ENCODE data around the gene ADPRS.

DNA sequence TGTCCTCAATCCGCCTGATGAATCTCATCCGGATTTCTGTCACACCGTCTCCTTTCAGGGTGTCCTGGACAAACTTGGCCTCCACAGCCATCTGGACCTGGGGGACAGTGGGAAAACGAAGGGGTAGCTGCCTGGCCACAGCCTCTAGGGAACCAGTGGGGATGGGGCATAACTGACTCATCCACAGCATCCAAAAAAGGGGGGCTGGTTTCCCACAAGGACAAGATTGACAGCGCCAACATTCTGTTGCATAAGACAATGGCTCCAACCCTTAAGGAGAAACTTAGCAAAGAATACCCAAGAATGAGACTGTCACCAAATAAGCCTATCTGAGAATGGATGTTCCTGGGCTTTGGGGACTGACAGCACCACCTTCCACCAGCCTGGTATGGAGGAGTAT is 48.5 kb downstream of the ADPRS start:
- TF ChIP-seq EZH2phosphoT487 (IDR thresholded peaks at IDR 0.05): no peak
- TF ChIP-seq, protein P1, sequence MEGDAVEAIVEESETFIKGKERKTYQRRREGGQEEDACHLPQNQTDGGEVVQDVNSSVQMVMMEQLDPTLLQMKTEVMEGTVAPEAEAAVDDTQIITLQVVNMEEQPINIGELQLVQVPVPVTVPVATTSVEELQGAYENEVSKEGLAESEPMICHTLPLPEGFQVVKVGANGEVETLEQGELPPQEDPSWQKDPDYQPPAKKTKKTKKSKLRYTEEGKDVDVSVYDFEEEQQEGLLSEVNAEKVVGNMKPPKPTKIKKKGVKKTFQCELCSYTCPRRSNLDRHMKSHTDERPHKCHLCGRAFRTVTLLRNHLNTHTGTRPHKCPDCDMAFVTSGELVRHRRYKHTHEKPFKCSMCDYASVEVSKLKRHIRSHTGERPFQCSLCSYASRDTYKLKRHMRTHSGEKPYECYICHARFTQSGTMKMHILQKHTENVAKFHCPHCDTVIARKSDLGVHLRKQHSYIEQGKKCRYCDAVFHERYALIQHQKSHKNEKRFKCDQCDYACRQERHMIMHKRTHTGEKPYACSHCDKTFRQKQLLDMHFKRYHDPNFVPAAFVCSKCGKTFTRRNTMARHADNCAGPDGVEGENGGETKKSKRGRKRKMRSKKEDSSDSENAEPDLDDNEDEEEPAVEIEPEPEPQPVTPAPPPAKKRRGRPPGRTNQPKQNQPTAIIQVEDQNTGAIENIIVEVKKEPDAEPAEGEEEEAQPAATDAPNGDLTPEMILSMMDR (IDR thresholded peaks at IDR 0.05): no peak
- no peak for TF ChIP-seq EZH2 (IDR thresholded peaks at IDR 0.05)
